GM21576 (cell line): ENCODE data around the gene POLE.
"Not testable (repeated sequence)": the region's sequence is repeated elsewhere in the genome, so short reads cannot be mapped to it uniquely, and the experiment has no call there.

Experiments
- ATAC-seq: cut with Tn5 transposase; IDR thresholded peaks from one replicate; pipeline ENCODE4 v1.9.1; 2021; ENCODE audit warnings: mild to moderate bottlenecking, moderate library complexity; ENCODE audit not compliant: unreplicated experiment

Gene POLE

DNA sequence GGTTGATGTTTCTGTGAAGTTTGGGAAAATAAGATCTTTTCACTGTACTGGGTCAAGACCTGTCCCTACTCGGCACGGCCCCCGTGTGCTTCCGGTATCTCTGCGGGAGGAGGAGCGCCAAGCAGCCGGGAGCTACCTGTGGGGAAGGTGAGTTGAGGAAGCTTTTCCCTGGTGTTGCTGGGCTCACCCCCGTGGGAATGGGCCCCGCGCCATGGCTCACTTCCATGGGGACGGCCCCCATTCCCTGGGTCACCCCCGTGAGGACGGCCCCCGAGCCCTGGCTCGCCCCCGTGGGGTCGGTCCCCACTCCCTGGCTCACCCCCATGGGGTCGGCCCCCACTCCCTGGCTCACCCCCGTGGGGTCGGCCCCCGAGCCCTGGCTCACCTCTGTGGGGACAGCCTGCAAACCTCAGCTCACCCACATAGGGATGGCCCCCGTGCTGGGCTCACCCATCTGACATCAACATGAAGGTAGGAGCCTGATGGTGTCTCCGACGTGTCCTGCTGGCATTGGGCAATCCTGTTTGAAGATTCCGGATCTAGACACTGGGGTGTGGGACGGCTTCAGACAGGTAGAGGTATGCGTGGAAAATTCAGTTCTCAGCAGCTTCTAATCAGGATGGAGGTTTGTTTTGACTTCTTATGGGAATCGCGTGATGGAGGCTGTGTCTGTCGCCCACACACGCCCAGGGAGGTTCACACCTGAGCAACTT, 85.8 kb downstream of the POLE start:
- no peak for ATAC-seq

GRCh38 chr12:132600048-132601032, 86.8 kb downstream of the POLE start:
- ATAC-seq = no peak

DNA sequence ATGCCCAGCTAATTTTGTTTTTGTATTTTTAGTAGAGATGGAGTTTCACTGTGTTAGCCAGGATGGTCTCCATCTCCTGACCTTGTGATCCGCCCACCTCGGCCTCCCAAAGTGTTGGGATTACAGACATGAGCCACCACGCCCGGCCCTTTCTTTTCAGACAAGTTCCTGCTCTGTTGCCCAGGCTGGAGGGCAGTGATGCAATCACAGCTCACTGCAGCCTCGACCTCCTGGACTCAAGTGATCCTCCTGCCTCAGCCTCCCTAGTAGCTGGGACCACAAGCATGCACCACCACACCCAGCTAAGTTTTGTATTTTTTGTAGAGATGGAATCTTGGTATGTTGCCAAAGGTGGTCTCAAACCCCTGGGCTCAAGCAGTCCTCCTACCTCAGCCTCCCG, 87.6 kb downstream of the POLE start:
- ATAC-seq = not testable (repeated sequence)

DNA sequence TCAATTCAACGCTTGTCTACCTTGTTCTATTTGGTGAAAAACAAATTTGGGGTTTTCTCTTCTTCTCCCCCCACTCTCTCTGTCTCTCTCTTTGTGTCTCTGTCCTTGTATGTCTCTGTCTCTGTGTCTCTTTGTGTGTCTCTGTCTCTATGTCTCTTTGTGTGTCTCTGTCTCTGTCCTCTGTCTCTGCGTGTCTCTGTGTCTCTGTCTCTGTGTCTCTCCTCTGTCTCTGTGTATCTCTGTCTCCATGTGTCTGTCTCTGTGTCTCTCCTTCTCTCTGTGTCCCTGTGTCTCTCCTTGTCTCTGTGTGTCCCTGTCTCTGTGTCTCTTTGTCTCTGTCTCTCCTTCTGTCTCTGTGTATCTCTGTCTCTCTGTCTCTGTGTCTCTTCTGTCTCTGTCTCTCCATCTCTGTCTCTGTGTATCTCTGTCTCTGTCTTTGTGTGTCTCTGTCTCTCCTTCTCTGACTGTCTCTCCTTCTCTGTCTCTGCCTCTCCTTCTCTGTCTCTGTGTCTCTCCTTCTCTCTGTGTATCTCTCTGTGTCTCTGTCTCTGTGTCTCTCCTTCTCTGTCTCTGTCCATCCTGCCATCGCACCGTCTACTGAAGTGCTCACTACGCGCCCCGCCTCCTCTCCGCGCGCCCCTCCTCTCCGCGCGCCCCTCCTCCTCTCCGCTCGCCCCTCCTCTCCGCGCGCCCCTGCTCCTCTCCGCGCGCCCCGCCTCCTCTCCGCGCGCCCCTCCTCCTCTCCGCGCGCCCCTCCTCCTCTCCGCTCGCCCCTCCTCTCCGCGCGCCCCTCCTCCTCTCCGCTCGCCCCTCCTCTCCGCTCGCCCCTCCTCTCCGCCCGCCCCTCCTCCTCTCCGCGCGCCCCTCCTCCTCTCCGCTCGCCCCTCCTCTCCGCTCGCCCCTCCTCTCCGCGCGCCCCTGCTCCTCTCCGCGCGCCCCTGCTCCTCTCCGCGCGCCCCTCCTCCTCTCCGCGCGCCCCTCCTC, 89.5 kb downstream of the POLE start:
- no peak for ATAC-seq

GRCh38 chr12:132596016-132596415, 91.1 kb downstream of the POLE start:
- no peak for ATAC-seq

GRCh38 chr12:132595183-132595582, 92.0 kb downstream of the POLE start:
- no peak for ATAC-seq

GRCh38 chr12:132593938-132594358, 93.2 kb downstream of the POLE start:
- ATAC-seq = no peak

- ATAC-seq = no peak
Measured at GRCh38 chr12:132593521-132593920, 93.6 kb downstream of the POLE start.

- ATAC-seq = no peak
Measured at GRCh38 chr12:132593071-132593470, 94.1 kb downstream of the POLE start.

- no peak for ATAC-seq
Measured at GRCh38 chr12:132592282-132592970, 94.7 kb downstream of the POLE start.

DNA sequence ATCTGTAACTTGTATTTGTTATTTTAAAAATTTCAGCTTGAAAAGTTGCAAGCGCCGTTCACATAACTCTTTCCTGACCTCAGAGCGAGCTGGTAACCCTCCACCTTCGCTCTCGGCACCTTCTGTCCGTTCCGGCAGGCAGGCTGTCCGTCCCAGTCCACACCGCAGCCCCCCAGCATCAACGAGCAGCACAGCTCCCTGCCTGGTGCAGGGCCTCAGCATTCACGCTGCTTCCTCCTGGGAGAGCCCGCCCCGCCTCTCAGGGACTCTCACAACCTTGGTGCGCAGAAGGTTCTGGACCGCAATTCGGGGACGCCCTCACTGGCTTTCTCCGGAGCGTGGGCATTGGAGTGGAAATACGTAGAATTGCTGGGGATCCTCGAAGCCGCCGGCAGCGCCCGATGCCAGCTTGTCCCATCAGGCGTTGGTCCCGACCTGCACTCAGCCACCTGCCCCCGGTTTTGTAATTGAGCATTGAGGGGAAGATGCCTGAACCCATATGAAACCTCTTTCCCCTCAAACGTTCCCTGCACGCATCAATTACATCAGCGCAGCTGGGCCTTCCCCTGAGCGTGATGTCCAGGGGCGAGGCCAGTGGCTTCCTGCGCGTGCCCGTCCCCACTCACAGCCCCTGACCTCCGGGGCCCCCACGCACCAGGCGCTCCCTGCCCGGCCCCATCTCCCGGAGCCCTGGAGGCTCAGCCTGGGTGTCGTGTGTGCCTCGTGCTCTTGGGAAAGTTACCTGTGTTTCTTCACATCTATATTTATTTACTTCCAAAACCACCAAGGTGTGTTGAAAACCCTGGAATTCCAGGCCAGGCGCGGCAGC, 95.8 kb downstream of the POLE start:
- ATAC-seq = no peak

- no peak for ATAC-seq
Measured at GRCh38 chr12:132588821-132589669, 98.1 kb downstream of the POLE start.

GRCh38 chr12:132588319-132588718, 98.8 kb downstream of the POLE start:
- ATAC-seq = no peak

DNA sequence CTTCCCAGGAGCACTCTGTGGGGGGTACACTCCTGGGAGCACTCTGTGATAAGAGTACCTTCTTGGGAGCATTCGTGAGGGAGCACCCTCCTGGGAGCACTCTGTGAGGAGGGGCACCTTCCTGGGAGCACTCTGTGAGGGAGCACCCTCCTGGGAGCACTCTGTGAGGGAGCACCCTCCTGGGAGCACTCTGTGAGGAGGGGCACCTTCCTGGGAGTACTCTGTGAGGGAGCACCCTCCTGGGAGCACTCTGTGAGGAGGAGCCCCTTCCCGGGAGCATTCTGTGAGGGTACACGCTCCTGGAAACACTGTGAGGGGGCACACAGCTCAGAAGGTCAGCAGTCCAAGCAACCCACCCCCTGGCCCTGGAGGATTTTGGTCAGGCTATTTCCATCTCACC, 99.4 kb downstream of the POLE start:
- ATAC-seq = no peak

GRCh38 chr12:132586929-132587328, 100.2 kb downstream of the POLE start:
- ATAC-seq = no peak

GRCh38 chr12:132585177-132585576, 102.0 kb downstream of the POLE start:
- no peak for ATAC-seq

GRCh38 chr12:132584429-132584828, 102.7 kb downstream of the POLE start:
- ATAC-seq = no peak

- no peak for ATAC-seq
Measured at GRCh38 chr12:132583736-132584135, 103.4 kb downstream of the POLE start.

GRCh38 chr12:132583411-132583710, 103.8 kb downstream of the POLE start:
- no peak for ATAC-seq
